Measurements from ENCODE around the gene DLAT.

Gene DLAT

DNA sequence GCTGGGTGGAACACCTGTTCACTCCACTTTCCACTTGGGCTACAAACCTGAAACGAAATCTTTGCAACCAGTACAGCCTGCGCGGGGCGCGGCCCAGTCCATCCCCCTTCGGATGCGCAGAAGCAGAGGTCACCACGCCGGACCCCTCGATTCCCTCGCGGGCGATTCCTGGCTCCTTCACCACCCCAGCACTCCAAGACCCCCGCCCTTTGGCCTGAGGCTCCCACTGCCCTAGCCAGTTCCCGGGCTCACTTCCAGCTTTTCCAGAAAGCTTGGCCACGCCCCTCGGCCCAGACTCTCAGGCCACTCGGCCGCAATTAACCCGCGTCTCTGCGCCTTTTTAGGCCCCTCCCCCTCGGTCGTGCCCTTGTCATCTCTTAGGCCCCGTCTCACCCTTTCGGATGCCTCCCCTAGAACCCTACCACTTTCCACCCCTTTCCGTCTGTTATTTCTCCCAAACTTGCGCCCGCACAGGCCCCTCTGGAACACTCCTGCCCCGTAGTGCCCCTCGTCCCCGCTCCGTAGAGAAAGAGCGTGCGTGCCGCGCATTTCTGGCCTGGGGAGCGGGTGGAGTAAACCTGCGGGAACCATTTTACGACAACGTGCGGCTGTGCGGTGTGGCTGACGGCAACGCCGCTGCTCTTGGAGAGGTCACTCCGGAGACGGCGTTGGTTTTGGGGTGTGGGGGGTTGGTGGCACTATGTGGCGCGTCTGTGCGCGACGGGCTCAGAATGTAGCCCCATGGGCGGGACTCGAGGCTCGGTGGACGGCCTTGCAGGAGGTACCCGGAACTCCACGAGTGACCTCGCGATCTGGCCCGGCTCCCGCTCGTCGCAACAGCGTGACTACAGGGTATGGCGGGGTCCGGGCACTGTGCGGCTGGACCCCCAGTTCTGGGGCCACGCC, at the start of gene DLAT:
TSS of gene DLAT (plus strand) at position 636 of the 906 bp plus-strand sequence. CDS start at position 701, 65 bp downstream.
- peak; percentile 92 for DNase-seq (ENCODE audit: low spot score)

DNA sequence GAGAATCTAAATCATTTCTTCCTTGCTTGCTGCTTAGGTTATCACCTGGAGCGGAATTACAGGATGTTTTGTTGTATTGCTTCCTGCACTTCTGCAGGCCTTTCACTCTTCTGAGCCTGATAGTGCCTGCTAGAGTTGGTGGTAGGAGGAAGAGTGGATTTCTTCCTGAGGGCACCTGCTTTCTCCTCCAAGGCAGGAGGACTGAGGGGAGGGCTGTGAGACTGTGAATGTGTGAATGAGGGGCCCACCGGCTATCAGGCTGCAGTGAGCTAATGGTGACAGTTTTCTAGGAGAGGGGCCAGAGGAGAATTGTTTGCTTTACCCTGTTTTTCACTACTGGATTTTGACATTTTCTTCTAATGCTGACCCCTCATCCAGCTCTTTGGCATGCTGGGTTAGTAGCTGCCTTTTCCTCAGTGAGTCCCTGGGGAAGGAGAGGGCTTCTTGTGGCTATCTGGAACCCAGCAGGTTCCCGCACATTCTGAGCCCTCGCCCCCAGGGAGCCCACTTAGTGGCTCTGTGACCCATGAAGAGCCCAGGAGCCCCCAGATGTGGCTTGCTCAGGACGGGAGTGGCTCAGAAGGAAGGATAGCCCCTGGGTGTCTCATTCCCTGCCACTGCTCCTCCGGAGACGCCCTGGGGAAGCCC, 49.0 kb upstream of the DLAT start:
- no peak for DNase-seq (ENCODE audit: low spot score)

DNA sequence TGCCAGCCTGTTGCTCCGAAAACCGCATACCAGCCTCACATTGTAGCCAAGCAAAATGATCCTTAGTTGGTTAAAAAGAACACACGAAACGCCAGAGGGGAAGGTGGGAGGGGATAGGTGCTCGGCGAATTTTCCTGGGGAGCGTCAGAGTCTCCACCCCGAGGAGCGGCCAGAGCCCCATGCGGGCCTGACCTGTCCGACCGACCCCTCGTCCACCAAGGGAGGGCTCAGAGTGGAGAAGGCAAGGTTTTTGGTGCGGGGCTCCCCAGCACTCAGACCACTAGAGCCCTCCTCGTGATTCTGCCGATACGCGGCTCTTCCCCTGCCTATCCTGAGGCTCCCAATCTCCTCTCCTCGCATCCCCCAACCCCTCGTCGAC, 48.5 kb upstream of the DLAT start:
- peak; percentile 34 for DNase-seq (ENCODE audit: low spot score)

DNA sequence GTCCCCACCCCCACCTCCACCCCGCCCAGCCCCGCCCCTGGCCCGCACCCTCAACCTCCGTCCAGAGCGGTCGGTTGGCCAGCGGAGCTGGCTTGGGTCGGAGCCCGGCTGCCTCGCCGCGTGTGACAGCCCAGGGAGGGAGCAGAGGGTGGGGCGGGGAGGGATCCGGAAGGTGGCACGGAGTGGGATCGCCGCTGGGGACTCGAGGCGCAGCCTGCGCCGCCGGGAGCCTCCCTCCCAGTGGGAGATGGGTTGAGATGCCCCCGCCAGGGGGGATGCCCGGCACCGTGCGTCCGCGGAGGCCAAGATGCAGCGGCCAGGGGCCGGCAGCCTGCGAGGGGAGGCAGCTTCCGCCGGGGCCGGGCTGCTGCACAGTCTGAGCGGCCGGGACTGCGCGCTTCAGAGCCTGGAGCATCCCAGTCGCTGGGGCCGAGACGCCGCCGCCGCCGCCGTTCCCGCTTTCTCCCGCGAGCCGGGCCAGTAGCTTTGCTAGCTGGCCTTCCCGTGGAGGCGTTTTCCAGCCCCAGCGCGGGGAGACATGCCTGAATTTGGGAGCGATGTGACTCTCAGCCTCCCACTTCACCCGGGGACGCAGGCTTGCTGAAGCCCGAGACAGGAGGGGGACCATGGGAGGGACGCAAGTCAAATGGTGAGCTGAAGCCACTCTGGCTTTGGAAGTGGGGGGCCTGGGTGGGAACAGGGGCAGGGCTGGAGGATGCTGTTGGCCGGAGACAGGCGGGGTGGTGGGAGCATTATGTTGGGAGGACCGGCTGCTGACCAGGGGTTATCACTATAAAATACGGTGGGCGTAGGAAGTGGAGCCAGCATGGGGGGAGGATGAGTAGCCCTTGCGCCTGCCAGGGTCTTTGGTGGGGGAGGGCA, 47.8 kb upstream of the DLAT start:
- peak; percentile 88 for DNase-seq (ENCODE audit: low spot score)

DNA sequence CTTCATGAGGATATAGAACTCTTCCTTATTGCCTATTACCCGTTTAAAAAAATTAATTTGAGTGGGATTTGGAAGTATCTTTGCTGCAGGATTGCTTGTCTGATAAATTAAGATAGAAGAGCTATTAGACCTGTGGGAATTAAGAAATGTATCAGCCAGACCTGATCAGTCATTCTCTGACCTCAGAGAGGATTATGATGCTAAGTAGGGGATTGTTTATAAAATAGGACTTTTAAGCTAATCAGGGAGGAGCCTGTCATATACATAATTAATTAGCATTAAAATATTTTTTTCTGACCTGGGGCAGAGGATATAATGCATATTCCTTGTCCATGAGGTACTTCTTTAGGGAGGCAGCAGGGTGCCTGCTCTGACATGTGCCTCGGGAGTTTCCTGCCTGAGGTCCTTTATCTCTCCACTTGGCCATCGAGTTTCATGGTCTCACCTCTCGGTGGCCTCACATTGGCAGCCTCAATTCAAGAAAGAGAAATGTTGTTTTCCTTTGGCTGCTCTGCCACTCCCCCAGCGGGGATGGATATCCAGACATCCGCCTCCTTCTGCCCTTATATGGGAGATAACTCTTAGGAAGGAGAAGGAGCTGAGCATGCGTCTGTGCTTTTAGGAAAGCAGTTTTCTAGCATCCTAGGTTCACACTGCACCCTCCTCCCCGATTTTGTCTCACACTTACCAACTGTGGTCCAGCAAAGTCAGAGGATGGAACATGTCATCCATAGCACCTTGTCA, 47.0 kb upstream of the DLAT start:
- DNase-seq (ENCODE audit: low spot score), result peak; percentile 92

DNA sequence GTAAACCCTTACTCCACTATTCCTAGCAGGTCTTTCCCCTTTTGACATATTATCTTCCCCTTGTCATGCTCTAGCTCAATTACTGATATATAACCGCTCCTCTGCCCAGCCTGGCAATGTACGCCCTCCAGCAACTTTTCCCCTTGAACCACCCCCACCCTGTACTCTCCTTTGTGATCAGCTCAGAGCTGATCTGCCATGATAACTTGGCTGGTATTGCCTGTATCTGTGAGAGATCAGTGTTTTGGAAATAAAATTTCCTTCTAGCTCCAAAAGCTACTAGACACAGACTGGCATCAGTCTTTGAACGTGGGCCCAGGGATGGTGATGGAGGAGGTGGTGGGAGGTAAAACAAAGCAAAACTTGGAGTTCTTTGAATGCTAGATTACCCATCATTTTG, 45.1 kb upstream of the DLAT start:
- no peak for DNase-seq (ENCODE audit: low spot score)

DNA sequence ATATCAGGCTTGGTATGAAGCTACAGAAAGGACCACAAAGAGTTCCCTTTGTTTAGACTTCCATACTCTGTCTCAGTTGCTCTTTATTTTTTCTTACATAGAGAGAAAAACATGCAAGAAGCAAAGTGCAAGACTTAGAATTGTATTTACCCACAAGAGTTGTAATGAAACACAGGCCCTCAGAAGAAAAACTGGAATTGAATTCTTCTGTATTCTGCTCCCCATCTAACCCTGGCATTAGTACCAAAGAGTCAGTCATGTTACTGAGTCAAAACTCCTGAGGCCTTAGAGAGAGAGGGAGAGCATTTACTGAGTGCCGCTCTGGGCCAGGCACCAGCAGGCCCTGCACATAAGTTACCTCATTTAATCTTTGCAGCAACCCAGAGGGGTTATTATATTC, 43.9 kb upstream of the DLAT start:
- DNase-seq (ENCODE audit: low spot score), result no peak

DNA sequence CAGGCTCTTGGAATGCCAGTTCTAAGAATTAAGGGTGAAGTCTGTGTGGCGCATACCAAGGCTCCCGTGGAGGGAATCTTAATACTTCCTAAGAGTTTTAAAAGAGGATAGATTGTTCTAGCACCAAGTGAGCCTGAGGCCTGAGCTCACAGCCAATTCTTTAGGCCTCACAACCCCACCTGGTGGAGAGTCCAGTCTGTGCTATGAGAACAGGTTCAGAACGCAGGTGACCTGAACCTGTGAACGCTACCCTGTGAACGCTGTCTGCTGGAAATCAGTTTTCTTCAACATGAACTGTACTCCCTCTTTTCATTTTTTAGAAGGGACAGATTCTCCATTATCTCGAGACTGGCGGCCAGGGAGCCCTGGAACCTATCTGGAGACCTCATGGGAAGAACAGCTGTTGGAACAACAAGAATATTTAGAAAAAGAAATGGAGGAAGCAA, 43.2 kb upstream of the DLAT start:
- peak; percentile 31 for DNase-seq (ENCODE audit: low spot score)

DNA sequence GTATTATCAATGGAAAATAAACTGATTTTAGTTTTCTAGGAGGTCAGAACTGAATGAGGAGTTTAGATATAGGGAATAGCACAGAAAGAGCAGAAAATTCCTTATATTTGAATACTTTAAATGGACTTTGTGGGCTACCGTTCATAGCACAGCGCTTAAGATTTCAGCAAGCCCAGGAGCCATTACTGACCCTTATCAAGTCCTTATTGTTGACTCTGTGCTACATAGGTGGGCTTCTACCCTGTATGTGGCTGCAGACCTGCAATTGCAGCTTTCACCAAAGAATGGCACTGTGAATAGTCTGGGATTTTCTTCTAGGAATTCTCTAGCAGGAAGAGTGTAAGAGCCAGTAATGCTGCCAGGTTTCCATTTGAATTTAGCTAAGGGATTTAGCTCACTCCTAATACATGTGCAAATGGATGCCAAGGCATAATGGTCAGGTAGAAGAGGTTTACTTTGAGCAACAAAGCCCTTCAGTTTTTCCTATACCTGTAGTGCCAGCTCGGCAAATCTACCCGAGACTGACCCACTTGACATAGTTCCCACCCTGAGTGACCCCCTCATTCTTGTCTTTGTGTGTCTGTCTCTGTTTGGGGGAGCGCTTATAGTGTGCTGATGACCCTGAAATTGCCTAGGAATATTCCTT, 42.5 kb upstream of the DLAT start:
- no peak for DNase-seq (ENCODE audit: low spot score)

DNA sequence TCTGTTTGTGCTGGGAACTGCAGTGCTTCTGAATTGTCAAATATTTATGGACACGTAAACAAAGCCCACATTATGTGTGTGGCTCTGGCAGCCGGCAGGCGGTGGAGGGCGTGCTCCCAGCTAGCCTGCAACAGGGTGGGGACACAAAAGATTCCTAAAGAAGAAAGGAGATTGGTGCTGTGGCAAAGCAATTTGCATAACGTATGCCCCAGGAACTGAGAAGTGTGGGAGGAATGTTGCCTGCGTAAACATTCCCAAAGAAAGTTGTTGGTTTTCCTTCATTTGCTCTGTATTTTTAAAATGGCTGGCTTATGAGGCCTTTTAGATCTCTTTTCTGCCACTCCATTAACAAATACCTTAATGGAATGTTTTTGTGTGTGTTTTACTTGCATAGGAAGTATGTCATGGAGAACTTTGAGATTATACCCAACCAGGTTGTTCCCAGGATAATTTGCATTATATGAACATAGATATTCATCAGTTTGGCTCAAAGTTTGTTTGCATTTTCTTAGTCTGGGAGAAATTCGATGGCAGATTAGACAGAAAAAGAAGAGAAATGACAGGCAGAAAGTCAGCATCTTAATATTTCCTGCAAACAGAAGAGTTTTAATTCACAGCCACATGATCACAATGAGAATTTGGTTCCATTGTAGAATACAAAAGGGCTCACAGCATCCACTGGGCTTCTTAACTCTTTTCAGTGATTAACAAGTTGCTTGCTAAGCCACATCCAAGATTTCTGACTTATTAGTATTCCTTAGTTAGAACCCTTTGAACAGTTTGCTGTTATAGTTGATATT, 41.8 kb upstream of the DLAT start:
- DNase-seq (ENCODE audit: low spot score), result no peak

DNA sequence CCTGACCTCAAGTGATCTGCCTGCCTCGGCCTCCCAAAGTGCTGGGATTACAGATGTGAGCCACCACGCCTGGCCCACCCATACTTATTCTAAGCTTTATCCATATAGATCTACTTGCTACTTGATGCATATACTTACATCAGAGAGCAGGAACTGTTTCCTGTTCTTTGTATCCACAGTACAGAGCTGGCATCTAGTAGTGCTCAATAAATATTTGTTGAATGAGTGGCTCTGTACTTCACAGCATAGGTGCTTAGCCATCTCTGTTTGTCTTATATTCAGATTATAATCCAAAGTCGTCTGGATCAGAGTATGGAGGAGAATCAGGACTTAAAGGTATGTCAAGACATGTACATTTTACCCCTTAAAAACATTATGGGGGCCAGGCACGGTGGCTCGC, 38.6 kb upstream of the DLAT start:
- DNase-seq (ENCODE audit: low spot score), result no peak

DNA sequence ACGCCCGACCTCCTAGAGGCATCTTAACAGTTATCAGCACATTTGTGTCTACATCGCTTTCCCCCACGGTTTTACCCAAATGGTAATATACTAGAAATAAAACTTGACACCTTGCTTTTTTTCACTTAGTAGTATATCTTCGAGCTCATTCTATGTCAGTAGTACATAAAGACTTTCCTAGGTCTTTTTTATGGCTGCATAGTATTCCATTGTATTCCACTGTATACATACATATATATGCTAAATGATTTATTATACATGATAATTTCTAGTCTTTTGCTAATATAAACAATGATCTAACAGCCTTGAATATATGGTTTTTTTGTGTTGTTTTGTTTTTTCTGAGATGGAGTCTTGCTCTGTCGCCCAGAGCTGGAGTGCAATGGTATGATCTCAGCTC, 34.8 kb upstream of the DLAT start:
- no peak for DNase-seq (ENCODE audit: low spot score)

DNA sequence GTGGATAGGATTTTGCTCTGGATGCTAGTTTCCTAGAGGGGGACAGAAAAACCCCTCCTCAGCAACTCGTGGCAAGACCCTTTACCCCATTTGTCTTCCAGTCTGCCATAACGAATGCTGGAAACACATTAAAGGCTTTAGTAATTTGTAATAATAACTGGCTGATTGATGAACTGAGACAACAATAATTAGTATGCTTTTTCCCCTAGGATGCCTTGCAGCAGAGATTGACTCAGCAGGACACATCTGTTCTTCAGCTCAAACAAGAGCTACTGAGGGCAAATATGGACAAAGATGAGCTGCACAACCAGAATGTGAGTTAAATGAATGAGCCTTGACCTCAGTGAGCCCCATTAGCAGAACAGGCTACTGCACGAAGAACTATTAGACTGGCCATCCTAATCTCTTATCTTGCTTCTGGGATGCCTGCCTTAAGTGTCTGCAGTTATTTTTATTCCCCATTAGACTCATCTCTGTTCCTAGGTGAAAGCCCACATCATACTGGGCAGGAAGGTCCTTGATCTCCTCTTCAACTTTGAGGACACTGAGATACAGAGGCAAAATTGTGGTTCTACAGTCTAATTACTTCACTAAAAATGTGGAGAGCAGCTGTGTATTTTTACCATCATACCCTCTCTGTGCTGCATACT, 32.9 kb upstream of the DLAT start:
- DNase-seq (ENCODE audit: low spot score), result no peak

DNA sequence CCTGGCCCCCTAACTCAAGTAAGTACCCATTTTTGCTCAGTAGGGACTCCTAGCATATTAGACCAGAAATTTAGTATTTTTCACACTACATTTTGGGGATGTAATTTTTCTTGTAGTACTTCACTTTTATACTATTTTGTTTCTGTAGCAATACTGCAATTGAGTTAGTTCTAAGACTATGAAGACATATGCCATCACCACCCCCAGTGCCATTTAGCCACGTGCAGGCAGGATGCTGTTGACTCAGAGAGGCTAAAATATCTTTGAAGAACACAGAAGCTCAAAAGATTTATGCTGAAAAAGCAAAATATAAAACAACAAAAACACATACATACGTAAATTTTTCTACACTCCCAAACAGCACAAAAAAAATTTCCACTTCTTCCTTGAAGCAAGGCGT, 29.1 kb upstream of the DLAT start:
- no peak for DNase-seq (ENCODE audit: low spot score)

DNA sequence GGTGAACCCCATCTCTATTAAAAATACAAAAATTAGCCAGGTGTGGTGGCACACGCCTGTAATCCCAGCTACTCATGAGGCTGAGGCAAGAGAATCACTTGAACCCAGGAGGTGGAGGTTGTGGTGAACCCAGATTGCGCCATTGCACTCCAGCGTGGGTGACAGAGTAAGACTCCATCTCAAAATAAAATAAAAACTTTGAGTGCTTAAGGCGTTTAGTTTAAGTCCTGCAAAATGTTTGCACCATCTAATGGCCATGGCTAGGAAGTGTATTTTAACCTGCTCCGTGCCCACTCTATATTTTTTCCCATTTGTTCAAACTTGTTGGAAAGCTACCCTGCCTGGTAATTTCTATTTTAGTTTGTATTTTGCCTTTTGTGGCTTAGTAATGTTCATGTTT, 28.5 kb upstream of the DLAT start:
- DNase-seq (ENCODE audit: low spot score), result peak; percentile 65

DNA sequence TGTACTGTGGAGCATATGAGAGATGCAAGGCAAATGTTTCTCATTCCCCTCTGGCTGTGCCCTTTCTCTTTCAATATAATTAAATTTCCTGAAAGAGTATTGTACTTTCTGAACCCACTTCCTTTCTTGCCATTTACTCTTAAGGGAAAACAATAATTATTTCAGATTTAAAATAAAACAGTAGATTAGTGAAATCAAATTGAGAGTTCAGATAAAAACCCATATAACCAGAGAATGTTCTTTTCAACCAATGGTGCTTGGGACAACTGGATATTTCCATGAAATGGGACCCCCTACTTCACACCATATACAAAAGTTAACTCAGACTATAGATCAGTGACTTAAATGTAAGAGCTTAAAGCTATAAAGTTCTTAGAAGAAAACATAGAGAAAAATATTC, 26.1 kb upstream of the DLAT start:
- no peak for DNase-seq (ENCODE audit: low spot score)

DNA sequence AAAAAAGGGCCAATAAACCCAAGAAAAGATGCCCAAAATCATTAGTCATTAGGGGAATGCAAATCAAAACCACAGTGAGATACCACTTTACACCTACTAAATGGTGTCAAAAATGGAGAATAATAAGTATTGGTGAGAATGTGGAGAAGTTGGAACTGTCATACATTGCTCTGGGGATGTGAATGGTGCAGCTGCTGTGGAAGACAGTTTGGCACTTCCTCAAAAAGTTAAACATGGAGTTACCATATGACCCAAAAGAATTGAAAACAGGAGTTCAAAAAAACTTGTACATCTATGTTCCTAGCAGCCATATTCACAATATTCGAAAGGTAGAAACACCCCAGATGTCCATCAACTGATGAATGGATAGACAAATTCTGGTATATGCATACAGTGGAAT, 24.5 kb upstream of the DLAT start:
- DNase-seq (ENCODE audit: low spot score), result no peak

DNA sequence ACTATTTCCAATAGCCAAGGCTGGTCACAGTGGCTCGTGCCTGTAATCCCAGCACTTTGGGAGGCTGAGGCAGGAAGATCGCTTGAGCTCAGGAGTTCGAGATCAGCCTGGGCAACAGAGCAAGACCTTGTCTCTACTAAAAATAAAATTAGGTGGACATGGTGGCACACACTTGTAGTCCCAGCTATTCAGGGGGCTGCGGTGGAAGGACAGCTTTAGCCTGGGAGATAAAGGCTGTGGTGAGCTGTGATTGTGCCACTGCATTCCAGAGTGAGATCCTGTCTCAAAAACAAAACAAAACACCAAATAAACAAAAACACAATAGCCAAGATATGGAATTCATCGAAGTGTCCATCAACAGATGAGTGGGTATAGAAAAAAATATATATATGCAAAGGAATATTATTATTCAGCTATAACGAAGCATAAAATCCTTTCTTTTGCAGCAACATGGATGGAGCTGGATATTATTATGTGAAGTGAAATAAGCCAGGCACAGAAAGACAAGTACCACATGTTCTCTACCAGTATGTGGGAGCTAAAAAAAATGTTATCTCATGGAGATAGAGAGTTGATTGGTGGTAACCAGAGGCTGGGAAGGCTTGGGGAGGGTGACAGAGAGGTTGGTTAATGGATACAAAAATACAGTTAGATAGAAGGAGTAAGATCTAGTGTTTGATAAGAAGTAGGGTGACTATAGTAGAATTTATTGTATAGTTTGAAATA, 22.6 kb upstream of the DLAT start:
- DNase-seq (ENCODE audit: low spot score), result no peak

DNA sequence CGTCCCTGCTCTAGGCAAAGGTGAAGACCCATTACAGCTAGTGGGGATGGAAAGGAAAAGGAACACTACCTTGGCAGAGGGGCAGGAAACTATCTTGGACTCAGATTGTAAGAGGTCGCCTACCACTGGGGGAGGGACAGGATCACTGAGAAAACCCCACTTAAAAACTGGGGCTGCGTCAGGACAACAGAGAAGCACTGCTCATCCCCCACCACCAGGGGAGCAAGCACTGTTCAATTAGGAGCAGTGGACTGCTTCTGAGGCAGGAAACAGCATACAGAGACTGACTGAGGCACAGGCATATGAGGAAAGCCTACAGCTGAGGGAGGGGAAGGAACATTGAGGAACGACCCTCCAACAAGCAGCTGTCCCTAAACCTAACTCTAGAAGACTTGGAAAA, 20.8 kb upstream of the DLAT start:
- peak; percentile 6 for DNase-seq (ENCODE audit: low spot score)

Data from GM03348 (cell line).